ENCODE measurements around the gene RAX.
A peak's percentile ranks its signal among the peaks of the same experiment; 100 is the strongest.
"Not testable (repeated sequence)": the region's sequence is repeated elsewhere in the genome, so short reads cannot be mapped to it uniquely, and the experiment has no call there.

The RAX gene

GRCh38 chr18:59273759-59274532, 692 bp upstream of the RAX start:
- peak; percentile 46 for DNase-seq (ENCODE audit: low spot score)

GRCh38 chr18:59272221-59272888, 899 bp downstream of the RAX start:
- DNase-seq (ENCODE audit: low spot score), result no peak

- no peak for DNase-seq (ENCODE audit: low spot score)
These were observed 1.5 kb downstream of the RAX start for GRCh38 chr18:59271606-59272220.

GRCh38 chr18:59270689-59271257, 2.5 kb downstream of the RAX start:
- DNase-seq (ENCODE audit: low spot score), result no peak

- DNase-seq (ENCODE audit: low spot score), result no peak
These were observed 3.6 kb downstream of the RAX start for GRCh38 chr18:59269563-59270119.

GRCh38 chr18:59268721-59269562, 4.3 kb downstream of the RAX start:
- DNase-seq (ENCODE audit: low spot score), result peak; percentile 92

GRCh38 chr18:59268127-59268720, 5.0 kb downstream of the RAX start:
- DNase-seq (ENCODE audit: low spot score), result no peak

GRCh38 chr18:59267503-59268126, 5.6 kb downstream of the RAX start:
- DNase-seq (ENCODE audit: low spot score), result no peak

GRCh38 chr18:59266886-59267502, 6.3 kb downstream of the RAX start:
- no peak for DNase-seq (ENCODE audit: low spot score)

- DNase-seq (ENCODE audit: low spot score), result no peak
These were observed 6.8 kb downstream of the RAX start for GRCh38 chr18:59266459-59266858.

GRCh38 chr18:59265974-59266369, 7.3 kb downstream of the RAX start:
- no peak for DNase-seq (ENCODE audit: low spot score)

- peak; percentile 84 for DNase-seq (ENCODE audit: low spot score)
These were observed 7.8 kb downstream of the RAX start for GRCh38 chr18:59265246-59265973.

GRCh38 chr18:59264651-59265245, 8.5 kb downstream of the RAX start:
- DNase-seq (ENCODE audit: low spot score), result no peak

GRCh38 chr18:59264121-59264571, 9.1 kb downstream of the RAX start:
- peak; percentile 41 for DNase-seq (ENCODE audit: low spot score)

GRCh38 chr18:59263661-59264060, 9.6 kb downstream of the RAX start:
- no peak for DNase-seq (ENCODE audit: low spot score)

- DNase-seq (ENCODE audit: low spot score), result not testable (repeated sequence)
These were observed 11.0 kb downstream of the RAX start for GRCh38 chr18:59262243-59262642.

- DNase-seq (ENCODE audit: low spot score), result not testable (repeated sequence)
These were observed 11.4 kb downstream of the RAX start for GRCh38 chr18:59261842-59262241.

GRCh38 chr18:59255491-59255890, 17.8 kb downstream of the RAX start:
- not testable (repeated sequence) for DNase-seq (ENCODE audit: low spot score)

- peak; percentile 58 for DNase-seq (ENCODE audit: low spot score)
These were observed 24.0 kb downstream of the RAX start for GRCh38 chr18:59249199-59249774.

All from iPS-NIHi11 (cell line).